H9 (cell line): ENCODE results near the gene OR2AT4. TPM values are rescaled to one million over a fixed set of nuclear protein-coding genes. Genes with fewer than 3 reads are reported as not detected.
"Not testable (repeated sequence)": the region's sequence is repeated elsewhere in the genome, so short reads cannot be mapped to it uniquely, and the experiment has no call there.

Experiments used
- DNase-seq: peaks from one replicate; pipeline ENCODE4 v3.0.0-alpha.2; 2017
- H2AFZ ChIP-seq: one replicate; pipeline ENCODE4 v1.6.1; 2013; ENCODE audit warnings: mild to moderate bottlenecking, low read length, control low read depth, moderate library complexity
- H2AK5ac ChIP-seq: 2 replicates; pipeline ENCODE4 v1.6.1; 2013; ENCODE audit warnings: low read length, control low read depth, mixed read lengths; ENCODE audit not compliant: insufficient read length
- H2BK120ac ChIP-seq: one replicate; pipeline ENCODE4 v1.6.1; 2013; ENCODE audit warnings: low read depth, mild to moderate bottlenecking, low read length, control low read depth, inconsistent platforms; ENCODE audit not compliant: poor library complexity, severe bottlenecking
- H2BK12ac ChIP-seq: 2 replicates; pipeline ENCODE4 v1.6.1; 2013; ENCODE audit warnings: low read length, control low read depth, mixed read lengths, low read depth; ENCODE audit not compliant: insufficient read length
- H2BK15ac ChIP-seq: 2 replicates; pipeline ENCODE4 v1.6.1; 2013; ENCODE audit warnings: low read depth, low read length, control low read depth
- H2BK20ac ChIP-seq: one replicate; pipeline ENCODE4 v1.6.1; 2013; ENCODE audit warnings: low read depth, mild to moderate bottlenecking, low read length, control low read depth, inconsistent platforms; ENCODE audit not compliant: poor library complexity, severe bottlenecking
- H2BK5ac ChIP-seq: 2 replicates; pipeline ENCODE4 v1.6.1; 2013; ENCODE audit warnings: low read length, control low read depth, mixed read lengths; ENCODE audit not compliant: insufficient read length
- H3K14ac ChIP-seq: 2 replicates; pipeline ENCODE4 v1.6.1; 2013; ENCODE audit warnings: low read length, control low read depth; ENCODE audit not compliant: insufficient read depth
- H3K18ac ChIP-seq: 2 replicates; pipeline ENCODE4 v1.6.1; 2013; ENCODE audit warnings: low read depth, mild to moderate bottlenecking, mixed read lengths, low read length, control low read depth; ENCODE audit not compliant: insufficient read length
- H3K23ac ChIP-seq: 2 replicates; pipeline ENCODE4 v1.6.1; 2013; ENCODE audit warnings: low read length, control low read depth, mixed read lengths, low read depth; ENCODE audit not compliant: insufficient read length
- H3K23me2 ChIP-seq: 2 replicates; pipeline ENCODE4 v1.6.1; 2013; ENCODE audit warnings: low read depth, mild to moderate bottlenecking, mixed read lengths, low read length, control low read depth; ENCODE audit not compliant: insufficient read length, poor library complexity, severe bottlenecking
- H3K27ac ChIP-seq: 2 replicates; pipeline ENCODE4 v1.5.1; 2013; ENCODE audit warnings: low read length, control low read depth, mixed read lengths, low read depth; ENCODE audit not compliant: insufficient read length
- H3K27me3 ChIP-seq: 2 replicates; pipeline ENCODE4 v1.6.1; 2013; ENCODE audit warnings: low read length, control low read depth, inconsistent platforms; ENCODE audit not compliant: insufficient read depth
- H3K4ac ChIP-seq: 2 replicates; pipeline ENCODE4 v1.6.1; 2013; ENCODE audit warnings: low read depth, mild to moderate bottlenecking, control low read depth, inconsistent platforms, low read length, moderate library complexity
- H3K4me1 ChIP-seq: 2 replicates; pipeline ENCODE4 v1.6.1; 2013; ENCODE audit warnings: low read length, control low read depth, inconsistent platforms; ENCODE audit not compliant: insufficient read depth
- H3K4me2 ChIP-seq: 2 replicates; pipeline ENCODE4 v1.6.1; 2013; ENCODE audit warnings: low read length, control low read depth, mixed read lengths; ENCODE audit not compliant: insufficient read length, insufficient read depth
- H3K56ac ChIP-seq: 2 replicates; pipeline ENCODE4 v1.6.1; 2013; ENCODE audit warnings: low read depth, mild to moderate bottlenecking, mixed read lengths, low read length, control low read depth; ENCODE audit not compliant: insufficient read length
- H3K79me1 ChIP-seq: 2 replicates; pipeline ENCODE4 v1.6.1; 2013; ENCODE audit warnings: low read depth, mild to moderate bottlenecking, moderate library complexity, low read length, control low read depth, inconsistent platforms; ENCODE audit not compliant: insufficient read depth, poor library complexity, severe bottlenecking
- H3K79me2 ChIP-seq: 2 replicates; pipeline ENCODE4 v1.6.1; 2013; ENCODE audit warnings: low read length, control low read depth, inconsistent platforms; ENCODE audit not compliant: insufficient read depth
- H3K9ac ChIP-seq: 2 replicates; pipeline ENCODE4 v1.6.1; 2013; ENCODE audit warnings: low read length, control low read depth, mixed read lengths; ENCODE audit not compliant: insufficient read length; ENCODE audit errors: extremely low read depth
- H3K9me3 ChIP-seq: one replicate; pipeline ENCODE4 v1.6.1; 2013; ENCODE audit warnings: low read depth, low read length, inconsistent platforms; ENCODE audit not compliant: control insufficient read depth
- H3T11ph ChIP-seq: one replicate; pipeline ENCODE4 v1.6.1; 2013; ENCODE audit warnings: mild to moderate bottlenecking, low read length, control low read depth, inconsistent platforms
- H4K20me1 ChIP-seq: one replicate; pipeline ENCODE4 v1.6.1; 2013; ENCODE audit not compliant: control insufficient read depth, insufficient read length, insufficient read depth
- H4K5ac ChIP-seq: 2 replicates; pipeline ENCODE4 v1.6.1; 2013; ENCODE audit warnings: low read depth, mild to moderate bottlenecking, mixed read lengths, low read length, control low read depth; ENCODE audit not compliant: insufficient read length
- H4K8ac ChIP-seq: replicated peaks from 2 replicates; pipeline ENCODE4 v1.6.1; 2013; ENCODE audit warnings: low read length, control low read depth, mixed read lengths, low read depth; ENCODE audit not compliant: insufficient read length
- H4K91ac ChIP-seq: 2 replicates; pipeline ENCODE4 v1.6.1; 2013; ENCODE audit warnings: low read depth, mild to moderate bottlenecking, moderate library complexity, mixed read lengths, low read length, control low read depth; ENCODE audit not compliant: insufficient read length
- H3K27ac Mint-ChIP-seq, 3 experiments: 2 replicates in 2 of 3; 3 replicates in 1 of 3; pipeline ENCODE4 v1.8.0; 2020 to 2021; ENCODE audit warnings: mixed read lengths in 3 of 3, mild to moderate bottlenecking in 1 of 3, moderate library complexity in 1 of 3
- H3K27me3 Mint-ChIP-seq: 2 replicates; pipeline ENCODE4 v1.8.0; 2021; ENCODE audit warnings: low read depth, mild to moderate bottlenecking, moderate library complexity, mixed read lengths
- H3K36me3 Mint-ChIP-seq, 3 experiments: 2 replicates in 2 of 3; 3 replicates in 1 of 3; pipeline ENCODE4 v1.8.0; 2020 to 2021; ENCODE audit warnings: low read depth in 3 of 3, mixed read lengths in 3 of 3; ENCODE audit not compliant: insufficient read depth in 1 of 3
- H3K4me1 Mint-ChIP-seq, 2 experiments: 2 replicates each; pipeline ENCODE4 v1.8.0; 2020; ENCODE audit warnings: mixed read lengths in 2 of 2
- H3K4me3 Mint-ChIP-seq, 2 experiments: 2 replicates in 1 of 2; 3 replicates in 1 of 2; pipeline ENCODE4 v1.8.0; 2020 to 2021; ENCODE audit warnings: mild to moderate bottlenecking in 2 of 2, mixed read lengths in 2 of 2, moderate library complexity in 1 of 2
- H3K9me3 Mint-ChIP-seq, 2 experiments: 2 replicates in 1 of 2; 3 replicates in 1 of 2; pipeline ENCODE4 v1.8.0; 2020; ENCODE audit warnings: mild to moderate bottlenecking in 2 of 2, mixed read lengths in 2 of 2, moderate library complexity in 1 of 2
- WGBS: extraction: QIAGEN DNeasy Blood & Tissue Kit; methylation state at CpG from one replicate; pipeline ENCODE4 v1.1.7; 2013; ENCODE audit warnings: missing lambda C conversion rate, low lambda C conversion rate, mixed read lengths; ENCODE audit not compliant: insufficient read length; ENCODE audit errors: extremely low coverage; 5-methylcytosine and 5-hydroxymethylcytosine counted together
- total RNA-seq: library from RNA; stranded (reverse); gene quantifications from 2 replicates; pipeline ENCODE4 v1.2.1, GENCODE V29; 2021
- TF ChIP-seq, protein P1 (sequence below): fragments of 200-600 bp; sonication (generic); conservative IDR thresholded peaks from 3 replicates; pipeline ENCODE4 v1.8.0; 2021; ENCODE audit warnings: antibody characterized with exemption, mild to moderate bottlenecking

The OR2AT4 gene
- total RNA-seq, 1 experiment from 2014 or later = not detected

DNA sequence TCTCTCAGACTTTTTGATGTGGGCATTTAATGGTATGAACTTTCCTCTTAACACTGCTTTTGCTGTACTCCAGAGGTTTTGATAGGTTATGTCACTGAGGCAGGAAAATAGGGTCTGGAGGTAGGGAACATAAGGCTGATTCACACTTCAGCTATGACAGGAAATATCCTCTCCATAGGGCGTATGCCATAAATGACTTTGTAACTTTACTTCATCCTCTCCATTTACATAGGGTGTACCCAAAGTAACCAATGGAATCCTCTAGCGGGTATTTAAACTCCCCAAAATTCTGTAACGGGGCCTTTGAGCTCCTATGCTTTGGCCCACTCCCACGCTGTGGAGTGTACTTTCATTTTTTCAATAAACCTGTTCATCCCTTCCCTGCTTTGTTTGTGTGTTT, 49.5 kb downstream of the OR2AT4 start:
- H2BK15ac ChIP-seq = no peak overlapping the region
- no CpG with 5 or more reads among the region's 4 CpGs for WGBS
- H3K14ac ChIP-seq = no peak overlapping the region
- no peak overlapping the region for H2AFZ ChIP-seq
- no peak overlapping the region for H3K9ac ChIP-seq
- H2BK12ac ChIP-seq = no peak overlapping the region
- H3T11ph ChIP-seq = no peak overlapping the region
- H3K9me3 Mint-ChIP-seq = peaks cover 2 to 5% of the 10 kb centered on the region in 2 experiments; a peak in 2 of 5 replicates
- no peaks in the 10 kb centered on the region for H3K79me2 ChIP-seq
- H3K27me3 Mint-ChIP-seq = peaks cover 4% of the 10 kb centered on the region; the same call in 1 of the 2 replicates
- H3K23ac ChIP-seq = no peak overlapping the region
- no peaks in the 10 kb centered on the region for H3K79me1 ChIP-seq
- no peak overlapping the region for H3K4me3 Mint-ChIP-seq
- H3K27me3 ChIP-seq = no peaks in the 10 kb centered on the region
- no peak overlapping the region for H3K4ac ChIP-seq
- peaks cover 12 to 15% of the 10 kb centered on the region in 2 experiments for H3K4me1 Mint-ChIP-seq
- no peak overlapping the region for H2AK5ac ChIP-seq
- no peak overlapping the region for H3K27ac ChIP-seq
- H4K8ac ChIP-seq = no peak overlapping the region
- no peak overlapping the region for H3K56ac ChIP-seq
- H3K23me2 ChIP-seq = no peaks in the 10 kb centered on the region
- H3K36me3 Mint-ChIP-seq = peaks cover 0 to under 1% (median 0%) of the 10 kb centered on the region in 3 experiments; a peak in 2 of 7 replicates
- no peak overlapping the region for H3K4me2 ChIP-seq
- no peaks in the 10 kb centered on the region for H4K20me1 ChIP-seq
- H2BK120ac ChIP-seq = no peak overlapping the region
- TF ChIP-seq, protein P1, sequence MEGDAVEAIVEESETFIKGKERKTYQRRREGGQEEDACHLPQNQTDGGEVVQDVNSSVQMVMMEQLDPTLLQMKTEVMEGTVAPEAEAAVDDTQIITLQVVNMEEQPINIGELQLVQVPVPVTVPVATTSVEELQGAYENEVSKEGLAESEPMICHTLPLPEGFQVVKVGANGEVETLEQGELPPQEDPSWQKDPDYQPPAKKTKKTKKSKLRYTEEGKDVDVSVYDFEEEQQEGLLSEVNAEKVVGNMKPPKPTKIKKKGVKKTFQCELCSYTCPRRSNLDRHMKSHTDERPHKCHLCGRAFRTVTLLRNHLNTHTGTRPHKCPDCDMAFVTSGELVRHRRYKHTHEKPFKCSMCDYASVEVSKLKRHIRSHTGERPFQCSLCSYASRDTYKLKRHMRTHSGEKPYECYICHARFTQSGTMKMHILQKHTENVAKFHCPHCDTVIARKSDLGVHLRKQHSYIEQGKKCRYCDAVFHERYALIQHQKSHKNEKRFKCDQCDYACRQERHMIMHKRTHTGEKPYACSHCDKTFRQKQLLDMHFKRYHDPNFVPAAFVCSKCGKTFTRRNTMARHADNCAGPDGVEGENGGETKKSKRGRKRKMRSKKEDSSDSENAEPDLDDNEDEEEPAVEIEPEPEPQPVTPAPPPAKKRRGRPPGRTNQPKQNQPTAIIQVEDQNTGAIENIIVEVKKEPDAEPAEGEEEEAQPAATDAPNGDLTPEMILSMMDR = no peak
- no peak overlapping the region for H2BK5ac ChIP-seq
- H3K4me1 ChIP-seq = no peaks in the 10 kb centered on the region
- H3K9me3 ChIP-seq = no peaks in the 10 kb centered on the region
- no peak overlapping the region for H2BK20ac ChIP-seq
- no peak overlapping the region for H4K91ac ChIP-seq
- no peak overlapping the region for H3K18ac ChIP-seq
- H4K5ac ChIP-seq = no peak overlapping the region
- no peak for DNase-seq
- H3K27ac Mint-ChIP-seq = no peak overlapping the region

DNA sequence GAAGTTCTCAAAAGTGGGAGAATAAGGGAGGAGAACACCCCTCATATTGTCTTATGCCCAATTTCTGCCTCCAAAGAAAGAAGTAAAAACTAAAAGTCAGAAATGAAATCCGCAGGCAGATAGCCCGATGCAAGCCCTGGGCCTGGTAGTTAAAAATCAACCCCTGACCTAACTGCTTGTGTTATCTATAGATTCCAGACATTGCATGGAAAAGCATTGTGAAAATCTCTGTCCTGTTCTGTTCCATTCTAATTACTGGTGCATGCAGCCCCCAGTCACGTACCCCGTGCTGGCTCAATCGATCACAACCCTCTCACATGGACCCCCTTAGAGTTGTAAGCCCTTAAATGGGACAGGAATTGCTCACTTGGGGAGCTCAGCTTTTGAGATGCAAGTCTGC, 50.0 kb downstream of the OR2AT4 start:
- not testable (repeated sequence) for H4K8ac ChIP-seq, DNase-seq, H3K14ac ChIP-seq, H4K20me1 ChIP-seq, H3K4me1 ChIP-seq, H3K9me3 Mint-ChIP-seq, H3K18ac ChIP-seq, H4K91ac ChIP-seq, H3K4me3 Mint-ChIP-seq, H3K79me1 ChIP-seq, H3K79me2 ChIP-seq, H3K27ac Mint-ChIP-seq, H3K9me3 ChIP-seq, H4K5ac ChIP-seq, H3K27ac ChIP-seq, H3K9ac ChIP-seq, H3K23ac ChIP-seq, H3K27me3 Mint-ChIP-seq, H2BK12ac ChIP-seq, H2AK5ac ChIP-seq, H3K36me3 Mint-ChIP-seq, H3K4me2 ChIP-seq, H3K23me2 ChIP-seq, H2BK5ac ChIP-seq, H2BK120ac ChIP-seq, H3K4ac ChIP-seq, H2AFZ ChIP-seq, H3T11ph ChIP-seq, H2BK20ac ChIP-seq, H3K27me3 ChIP-seq, H2BK15ac ChIP-seq, H3K56ac ChIP-seq
- WGBS = no CpG with 5 or more reads among the region's 5 CpGs
- peaks cover 12 to 15% of the 10 kb centered on the region in 2 experiments for H3K4me1 Mint-ChIP-seq
